GM18498 (cell line): ENCODE results near the gene APEX1.
"Not testable (repeated sequence)": the region's sequence is repeated elsewhere in the genome, so short reads cannot be mapped to it uniquely, and the experiment has no call there.

Experiments used
- ATAC-seq: cut with Tn5 transposase; IDR thresholded peaks from one replicate; pipeline ENCODE4 v1.9.1; 2021; ENCODE audit warnings: mild to moderate bottlenecking, moderate library complexity; ENCODE audit not compliant: unreplicated experiment

APEX1 gene

DNA sequence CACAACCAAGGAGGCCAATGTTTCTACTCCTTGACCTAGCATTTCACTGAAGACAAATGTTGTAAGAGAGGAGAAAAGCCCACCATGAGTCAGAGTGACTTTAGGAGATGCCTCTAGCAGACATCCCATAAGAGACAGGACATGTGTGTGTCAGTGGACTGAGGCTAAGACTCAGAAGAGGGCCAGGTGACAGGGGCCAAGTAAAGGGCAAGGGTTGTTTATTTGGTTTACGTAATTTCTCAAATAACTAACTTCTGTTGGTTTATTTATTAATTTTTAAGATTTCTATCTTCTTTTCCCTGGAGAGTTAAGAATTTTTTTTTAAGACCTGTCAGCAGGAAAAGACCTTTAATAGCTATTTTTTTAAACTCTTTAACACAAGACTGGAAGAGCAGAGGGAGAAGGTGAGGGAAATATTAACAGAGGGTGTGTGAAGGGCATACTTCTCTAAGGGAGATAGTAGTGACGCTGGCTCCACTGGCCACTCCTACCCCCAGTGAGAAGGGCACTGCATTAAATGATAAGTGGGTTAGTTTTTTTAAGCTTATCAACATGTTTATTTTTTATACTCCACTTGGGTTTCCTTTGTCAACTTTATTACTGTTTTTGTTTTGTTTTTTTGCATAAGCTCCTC lies 17.6 kb downstream of the APEX1 start:
- no peak for ATAC-seq

GRCh38 chr14:20476776-20477175 lies 21.8 kb downstream of the APEX1 start:
- ATAC-seq, result no peak

DNA sequence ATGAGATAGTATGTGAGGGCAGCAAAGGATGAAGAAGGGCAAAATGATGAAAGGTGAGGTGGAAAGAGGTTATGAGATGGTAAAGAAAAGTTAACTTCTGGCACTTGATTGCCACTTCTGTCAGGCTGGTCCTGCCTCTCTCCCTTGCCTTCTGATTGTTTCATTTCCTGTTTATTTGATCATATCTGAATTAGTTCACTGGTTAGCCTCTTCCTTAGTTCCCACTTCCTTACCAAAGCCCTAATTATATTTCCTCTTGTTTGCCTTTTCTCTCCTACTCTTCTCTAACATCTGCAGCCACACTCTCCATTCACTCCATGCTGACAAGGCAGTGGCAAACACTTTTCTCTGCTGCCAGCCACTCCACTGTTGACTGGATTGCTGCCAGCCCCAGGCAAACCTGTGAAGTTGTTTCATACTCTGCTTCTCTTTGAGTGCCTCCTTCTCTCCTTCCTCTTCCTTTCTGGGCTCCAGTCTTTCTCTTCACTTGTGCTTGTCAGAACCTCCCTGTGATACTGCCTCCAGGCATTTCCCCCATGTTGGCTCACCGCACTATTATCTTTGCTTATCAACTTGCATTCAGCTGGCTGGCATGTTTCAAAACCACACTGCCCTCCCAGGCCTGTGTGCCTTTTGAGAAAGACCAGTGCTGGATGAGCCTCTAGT lies 22.3 kb downstream of the APEX1 start:
- ATAC-seq, result no peak

DNA sequence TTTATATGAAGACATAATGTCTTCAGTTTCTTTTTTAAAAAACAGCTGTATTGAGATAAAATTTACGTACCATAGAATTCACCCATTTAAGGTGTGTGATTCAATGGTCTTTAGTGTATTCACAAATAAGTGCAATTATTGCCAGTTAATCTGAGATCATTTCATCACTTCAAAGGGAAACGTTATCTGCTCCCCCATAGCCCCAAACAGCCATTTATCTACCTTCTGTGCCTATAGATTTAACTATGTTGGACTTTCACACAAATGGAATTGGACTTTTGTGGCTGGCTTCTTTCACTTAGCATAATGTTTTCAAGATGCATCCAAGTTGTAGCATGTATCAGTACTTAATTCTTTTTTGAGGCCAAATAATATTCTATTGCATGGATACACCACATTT lies 23.9 kb downstream of the APEX1 start:
- no peak for ATAC-seq

- ATAC-seq, result no peak
Observed at GRCh38 chr14:20482382-20482781, 27.4 kb downstream of the APEX1 start.

DNA sequence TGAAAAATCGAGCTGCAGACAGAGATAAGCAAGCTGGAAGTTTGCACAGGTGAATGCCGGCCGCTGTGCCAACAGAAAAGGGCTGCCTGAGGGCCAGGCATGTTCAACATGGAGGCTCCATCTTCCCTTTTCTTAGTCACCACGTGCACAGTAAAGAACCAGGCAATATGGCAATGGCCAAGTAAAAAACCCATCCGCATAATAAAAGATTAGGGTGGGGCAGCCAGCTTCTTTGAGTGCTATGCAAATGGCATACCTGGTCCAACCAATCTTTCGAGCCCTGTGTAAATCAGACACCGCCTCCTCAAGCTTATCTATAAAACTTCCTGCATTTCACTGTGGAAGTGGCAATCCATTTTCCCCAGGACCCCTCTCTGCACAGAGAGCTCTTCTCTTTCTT lies 30.9 kb downstream of the APEX1 start:
- ATAC-seq, result no peak

- no peak for ATAC-seq
Observed at GRCh38 chr14:20486684-20487395, 31.8 kb downstream of the APEX1 start.

- ATAC-seq, result no peak
Observed at GRCh38 chr14:20487396-20487725, 32.3 kb downstream of the APEX1 start.

GRCh38 chr14:20489093-20489994 lies 34.3 kb downstream of the APEX1 start:
- peak; percentile 30 for ATAC-seq

DNA sequence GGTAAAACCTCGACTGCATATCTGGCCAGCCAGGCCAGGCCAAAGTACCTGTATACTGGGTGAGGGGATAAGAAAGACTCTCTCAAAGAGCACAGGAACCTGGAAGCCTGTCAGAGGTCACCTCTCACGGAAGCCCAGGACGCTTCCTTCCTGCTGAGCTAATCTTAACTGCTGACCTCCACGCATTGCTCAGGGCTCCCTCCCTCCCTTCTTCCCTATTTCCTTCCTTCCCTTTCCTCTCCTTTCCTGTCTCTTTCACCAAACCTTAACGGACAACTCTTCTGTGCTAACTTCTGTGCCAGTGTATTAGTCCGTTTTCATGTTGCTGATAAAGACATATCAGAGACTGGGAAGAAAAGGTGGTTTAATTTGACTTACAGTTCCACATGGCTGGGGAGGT lies 35.5 kb downstream of the APEX1 start:
- ATAC-seq, result no peak

GRCh38 chr14:20492486-20492885 lies 37.5 kb downstream of the APEX1 start:
- no peak for ATAC-seq

GRCh38 chr14:20493634-20494033 lies 38.6 kb downstream of the APEX1 start:
- no peak for ATAC-seq

DNA sequence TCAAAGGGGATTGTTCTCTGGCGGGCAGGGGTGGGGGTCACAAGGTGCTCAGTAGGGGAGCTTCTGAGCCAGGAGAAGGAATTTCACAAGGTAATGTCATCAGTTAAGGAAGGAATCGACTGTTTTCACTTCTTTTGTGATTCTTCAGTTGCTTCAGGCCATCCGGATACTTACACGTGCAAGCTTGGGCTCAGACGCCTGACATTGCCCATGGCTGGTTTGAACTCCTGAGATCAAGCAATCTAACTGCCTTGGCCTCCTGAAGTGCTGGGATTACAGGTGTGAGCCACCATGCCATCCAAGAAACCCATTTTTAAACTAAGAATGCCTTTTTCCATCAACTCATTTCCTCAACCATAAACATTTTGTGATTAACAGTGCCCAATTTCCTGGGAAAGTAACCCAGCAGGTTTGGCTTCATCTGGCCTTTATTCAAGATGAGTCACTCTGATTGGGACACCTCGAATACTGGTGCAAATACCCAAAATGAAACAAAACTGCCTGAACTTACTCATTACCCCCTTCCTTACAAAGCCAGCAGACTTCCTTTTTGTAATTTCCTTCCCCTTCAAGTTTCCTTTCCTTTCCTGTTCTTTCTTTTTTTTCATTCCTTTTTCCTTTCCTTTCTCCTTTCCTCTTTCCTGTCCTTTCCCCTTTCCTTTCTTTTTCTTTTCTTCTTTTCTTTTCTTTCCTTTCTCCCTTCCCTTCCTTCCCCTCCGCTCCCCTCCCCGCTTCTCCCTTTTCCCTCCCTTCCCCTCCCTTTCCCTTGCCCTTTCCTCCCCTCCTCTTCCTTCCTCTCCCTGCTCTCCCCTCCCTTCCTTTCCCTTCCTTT lies 40.1 kb downstream of the APEX1 start:
- ATAC-seq, result no peak

GRCh38 chr14:20498622-20499021 lies 43.6 kb downstream of the APEX1 start:
- no peak for ATAC-seq

- no peak for ATAC-seq
Observed at GRCh38 chr14:20499108-20499507, 44.1 kb downstream of the APEX1 start.

DNA sequence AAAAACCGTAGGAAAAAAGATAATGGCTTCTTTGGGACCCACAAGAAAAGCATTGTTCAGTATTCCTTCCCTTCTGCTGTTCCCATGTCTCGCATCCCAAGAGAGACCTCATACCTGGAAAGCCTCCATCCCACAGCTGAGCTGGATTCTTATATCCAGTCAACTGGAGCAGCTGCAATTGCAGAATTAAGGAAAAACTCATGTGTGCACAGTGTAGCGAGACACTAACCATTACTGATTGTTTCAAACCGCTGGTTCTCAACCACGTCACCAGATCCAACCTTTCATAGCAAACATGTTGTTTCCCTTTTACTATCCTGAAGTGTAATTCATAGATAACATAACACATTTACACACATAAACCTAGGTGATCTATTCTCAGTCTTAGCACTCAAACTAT lies 44.9 kb downstream of the APEX1 start:
- ATAC-seq, result no peak

DNA sequence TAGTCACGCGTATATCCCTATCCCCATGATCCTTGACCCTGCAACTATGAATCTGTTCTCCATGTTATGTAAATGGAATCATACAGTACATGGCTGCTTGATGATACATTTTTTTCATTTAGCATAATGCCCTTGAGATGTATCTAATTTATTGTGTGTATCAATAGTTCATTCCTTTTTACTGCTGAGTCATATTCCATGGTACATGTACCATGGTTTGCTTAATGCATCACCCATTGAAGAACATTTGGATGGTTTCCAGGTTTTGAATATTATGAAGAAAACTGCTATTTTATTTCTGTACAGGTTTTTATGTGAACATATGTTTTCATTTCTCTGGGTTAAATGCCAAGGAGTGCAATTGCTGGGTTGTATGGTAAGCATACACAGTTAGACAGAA lies 46.3 kb downstream of the APEX1 start:
- no peak for ATAC-seq

DNA sequence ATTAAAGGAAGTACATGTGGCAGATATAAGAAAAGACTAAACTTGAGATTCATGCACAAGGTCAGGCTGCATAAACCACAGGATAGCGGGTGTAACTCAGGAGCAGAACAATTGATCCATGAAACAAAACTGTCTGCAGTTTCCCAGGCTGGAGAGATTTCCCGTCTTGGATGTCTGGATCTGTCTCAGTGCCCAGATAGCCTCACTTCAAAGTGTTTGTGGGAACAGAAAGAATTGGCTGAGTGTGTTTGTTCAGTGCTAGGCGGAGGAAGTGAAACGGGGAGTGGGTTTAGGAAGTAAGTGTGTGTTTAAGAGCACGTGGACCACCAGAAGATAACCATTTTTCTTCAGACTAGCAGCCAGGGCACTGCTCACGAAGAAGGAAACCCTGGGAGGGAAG lies 48.9 kb downstream of the APEX1 start:
- no peak for ATAC-seq

GRCh38 chr14:20506276-20506675 lies 51.2 kb downstream of the APEX1 start:
- ATAC-seq, result not testable (repeated sequence)

GRCh38 chr14:20506752-20507151 lies 51.7 kb downstream of the APEX1 start:
- ATAC-seq, result not testable (repeated sequence)
